Fibroblast of skin of left biceps (primary cell): ENCODE measurements around the gene IGLON5.

Source experiments
- DNase-seq, 2 experiments: peaks; one replicate each; pipeline ENCODE4 v3.0.0-alpha.2; 2013; ENCODE audit warnings: low read depth in 2 of 2

Gene IGLON5

GRCh38 chr19:51311351-51312257 lies at the start of gene IGLON5:
TSS of gene IGLON5 (plus strand) at chr19:51311644. CDS start at chr19:51311848, 204 bp downstream.
- DNase-seq, result no peak

- no peak for DNase-seq
These were observed 47.6 kb upstream of the IGLON5 start for GRCh38 chr19:51263808-51264207.

- DNase-seq, result no peak
These were observed 40.4 kb upstream of the IGLON5 start for GRCh38 chr19:51271067-51271466.

GRCh38 chr19:51272183-51272810 lies 39.1 kb upstream of the IGLON5 start:
- DNase-seq, result no peak

GRCh38 chr19:51274049-51274770 lies 37.2 kb upstream of the IGLON5 start:
- DNase-seq, result no peak

- DNase-seq, result no peak
These were observed 34.3 kb upstream of the IGLON5 start for GRCh38 chr19:51277112-51277511.

GRCh38 chr19:51282335-51282734 lies 29.1 kb upstream of the IGLON5 start:
- DNase-seq, result no peak

GRCh38 chr19:51285682-51286081 lies 25.8 kb upstream of the IGLON5 start:
- no peak for DNase-seq

GRCh38 chr19:51289635-51290034 lies 21.8 kb upstream of the IGLON5 start:
- DNase-seq, result no peak

- no peak for DNase-seq
These were observed 18.5 kb upstream of the IGLON5 start for GRCh38 chr19:51292971-51293370.

GRCh38 chr19:51293571-51294210 lies 17.8 kb upstream of the IGLON5 start:
- no peak for DNase-seq

- DNase-seq, result no peak
These were observed 17.1 kb upstream of the IGLON5 start for GRCh38 chr19:51294211-51294976.

GRCh38 chr19:51294977-51295375 lies 16.5 kb upstream of the IGLON5 start:
- no peak for DNase-seq

- DNase-seq, result no peak
These were observed 15.9 kb upstream of the IGLON5 start for GRCh38 chr19:51295382-51296126.

- DNase-seq, result no peak
These were observed 14.9 kb upstream of the IGLON5 start for GRCh38 chr19:51296336-51297093.

- no peak for DNase-seq
These were observed 14.0 kb upstream of the IGLON5 start for GRCh38 chr19:51297406-51297805.

- no peak for DNase-seq
These were observed 10.2 kb upstream of the IGLON5 start for GRCh38 chr19:51301266-51301665.

- no peak for DNase-seq
These were observed 6.0 kb upstream of the IGLON5 start for GRCh38 chr19:51305479-51305878.

GRCh38 chr19:51316688-51317087 lies 5.2 kb downstream of the IGLON5 start:
- no peak for DNase-seq

GRCh38 chr19:51317376-51317775 lies 5.9 kb downstream of the IGLON5 start:
- no peak for DNase-seq
